ENCODE measurements around the gene GPI. TPM values are rescaled to one million over a fixed set of nuclear protein-coding genes. Genes with fewer than 3 reads are reported as not detected.
A peak's percentile ranks its signal among the peaks of the same experiment; 100 is the strongest.

GPI gene
- total and polyA plus RNA-seq, 9 of the 15 experiments (the other 6 are each of a cell fraction or from before 2014, with no cell fraction given): 88.3 to 358 (median 122) TPM

DNA sequence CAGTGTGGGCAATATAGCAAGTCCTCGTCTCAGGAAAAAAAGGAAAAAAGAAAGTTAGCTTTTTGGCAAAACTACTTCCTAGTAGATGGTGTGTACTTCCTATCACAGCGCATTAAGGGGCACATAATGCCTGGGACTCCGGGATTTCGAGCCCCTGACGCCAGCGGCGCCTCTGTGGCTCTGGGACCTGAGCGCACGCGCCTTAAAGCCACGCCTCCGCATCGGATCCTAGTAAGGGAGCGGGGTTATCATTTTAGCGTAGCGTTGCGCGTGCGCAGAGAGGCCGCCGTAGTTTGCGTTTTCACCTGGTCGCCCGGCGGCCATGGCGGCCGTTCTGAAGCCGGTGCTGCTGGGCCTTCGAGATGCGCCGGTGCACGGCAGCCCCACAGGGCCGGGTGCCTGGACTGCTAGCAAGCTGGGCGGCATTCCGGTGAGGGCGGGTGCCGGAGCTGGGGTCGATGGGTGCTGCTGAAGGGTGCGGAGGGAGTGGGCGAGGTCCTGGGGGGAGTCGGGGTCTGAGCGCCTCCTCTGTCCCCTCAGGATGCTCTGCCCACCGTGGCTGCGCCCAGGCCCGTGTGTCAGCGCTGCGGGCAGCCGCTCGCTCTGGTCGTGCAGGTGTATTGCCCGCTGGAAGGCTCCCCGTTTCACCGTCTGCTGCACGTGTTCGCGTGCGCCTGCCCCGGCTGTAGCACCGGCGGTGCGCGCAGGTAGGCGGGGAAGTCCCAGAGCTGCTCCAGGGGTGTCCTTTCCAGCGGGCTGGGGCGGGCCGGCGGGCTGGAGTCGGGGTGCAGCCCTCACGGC, 39.3 kb downstream of the GPI start, which contains the start of gene PDCD2L (continued):
- no peak for TF ChIP-seq TOE1 (IDR thresholded peaks at IDR 0.05; ENCODE audit: borderline replicate concordance)
- TF ChIP-seq TOE1 (CRISPR knock-in tag; IDR thresholded peaks at IDR 0.05; ENCODE audit: borderline replicate concordance, low read depth): 0 out of 2 replicates have a peak, but pooled peaks have one; percentile 75
- TF ChIP-seq CTBP1 (IDR thresholded peaks at IDR 0.05; ENCODE audit: borderline replicate concordance): peak; percentile 85
- TF ChIP-seq, protein P1, sequence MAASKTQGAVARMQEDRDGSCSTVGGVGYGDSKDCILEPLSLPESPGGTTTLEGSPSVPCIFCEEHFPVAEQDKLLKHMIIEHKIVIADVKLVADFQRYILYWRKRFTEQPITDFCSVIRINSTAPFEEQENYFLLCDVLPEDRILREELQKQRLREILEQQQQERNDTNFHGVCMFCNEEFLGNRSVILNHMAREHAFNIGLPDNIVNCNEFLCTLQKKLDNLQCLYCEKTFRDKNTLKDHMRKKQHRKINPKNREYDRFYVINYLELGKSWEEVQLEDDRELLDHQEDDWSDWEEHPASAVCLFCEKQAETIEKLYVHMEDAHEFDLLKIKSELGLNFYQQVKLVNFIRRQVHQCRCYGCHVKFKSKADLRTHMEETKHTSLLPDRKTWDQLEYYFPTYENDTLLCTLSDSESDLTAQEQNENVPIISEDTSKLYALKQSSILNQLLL (CRISPR knock-in tag; IDR thresholded peaks at IDR 0.05; ENCODE audit: borderline replicate concordance): no peak
- peak; percentile 69; the same call in 1 of the 2 replicates for TF ChIP-seq POLR2AphosphoS5 (IDR thresholded peaks at IDR 0.05; ENCODE audit: control insufficient read depth, insufficient read depth, low read depth, low read length)
- TF ChIP-seq CBX5 (IDR thresholded peaks at IDR 0.05; ENCODE audit: borderline replicate concordance, low read depth): no peak
- 0 out of 2 replicates have a peak, but pooled peaks have one; percentile 21 for TF ChIP-seq CBFB (CRISPR knock-in tag; IDR thresholded peaks at IDR 0.05)
- TF ChIP-seq RBFOX2 (IDR thresholded peaks at IDR 0.05; ENCODE audit: low read depth, low read length): peak; percentile 90
- TF ChIP-seq NRF1 (conservative IDR thresholded peaks at IDR 0.05 in 1 of 2, IDR thresholded peaks at IDR 0.05 in 1 of 2): peak; percentile 99
- TF ChIP-seq LCOR (CRISPR knock-in tag; IDR thresholded peaks at IDR 0.05): peak; percentile 44; the same call in 1 of the 2 replicates
- TF ChIP-seq, protein P2, sequence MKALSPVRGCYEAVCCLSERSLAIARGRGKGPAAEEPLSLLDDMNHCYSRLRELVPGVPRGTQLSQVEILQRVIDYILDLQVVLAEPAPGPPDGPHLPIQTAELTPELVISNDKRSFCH (CRISPR knock-in tag; IDR thresholded peaks at IDR 0.05): no peak
- TF ChIP-seq, protein P2 (tag; IDR thresholded peaks at IDR 0.05): peak; percentile 44; the same call in 1 of the 2 replicates
- TF ChIP-seq BRD9 (IDR thresholded peaks at IDR 0.05; ENCODE audit: low read depth, partially characterized antibody): peak; percentile 49
- TF ChIP-seq, protein P3, sequence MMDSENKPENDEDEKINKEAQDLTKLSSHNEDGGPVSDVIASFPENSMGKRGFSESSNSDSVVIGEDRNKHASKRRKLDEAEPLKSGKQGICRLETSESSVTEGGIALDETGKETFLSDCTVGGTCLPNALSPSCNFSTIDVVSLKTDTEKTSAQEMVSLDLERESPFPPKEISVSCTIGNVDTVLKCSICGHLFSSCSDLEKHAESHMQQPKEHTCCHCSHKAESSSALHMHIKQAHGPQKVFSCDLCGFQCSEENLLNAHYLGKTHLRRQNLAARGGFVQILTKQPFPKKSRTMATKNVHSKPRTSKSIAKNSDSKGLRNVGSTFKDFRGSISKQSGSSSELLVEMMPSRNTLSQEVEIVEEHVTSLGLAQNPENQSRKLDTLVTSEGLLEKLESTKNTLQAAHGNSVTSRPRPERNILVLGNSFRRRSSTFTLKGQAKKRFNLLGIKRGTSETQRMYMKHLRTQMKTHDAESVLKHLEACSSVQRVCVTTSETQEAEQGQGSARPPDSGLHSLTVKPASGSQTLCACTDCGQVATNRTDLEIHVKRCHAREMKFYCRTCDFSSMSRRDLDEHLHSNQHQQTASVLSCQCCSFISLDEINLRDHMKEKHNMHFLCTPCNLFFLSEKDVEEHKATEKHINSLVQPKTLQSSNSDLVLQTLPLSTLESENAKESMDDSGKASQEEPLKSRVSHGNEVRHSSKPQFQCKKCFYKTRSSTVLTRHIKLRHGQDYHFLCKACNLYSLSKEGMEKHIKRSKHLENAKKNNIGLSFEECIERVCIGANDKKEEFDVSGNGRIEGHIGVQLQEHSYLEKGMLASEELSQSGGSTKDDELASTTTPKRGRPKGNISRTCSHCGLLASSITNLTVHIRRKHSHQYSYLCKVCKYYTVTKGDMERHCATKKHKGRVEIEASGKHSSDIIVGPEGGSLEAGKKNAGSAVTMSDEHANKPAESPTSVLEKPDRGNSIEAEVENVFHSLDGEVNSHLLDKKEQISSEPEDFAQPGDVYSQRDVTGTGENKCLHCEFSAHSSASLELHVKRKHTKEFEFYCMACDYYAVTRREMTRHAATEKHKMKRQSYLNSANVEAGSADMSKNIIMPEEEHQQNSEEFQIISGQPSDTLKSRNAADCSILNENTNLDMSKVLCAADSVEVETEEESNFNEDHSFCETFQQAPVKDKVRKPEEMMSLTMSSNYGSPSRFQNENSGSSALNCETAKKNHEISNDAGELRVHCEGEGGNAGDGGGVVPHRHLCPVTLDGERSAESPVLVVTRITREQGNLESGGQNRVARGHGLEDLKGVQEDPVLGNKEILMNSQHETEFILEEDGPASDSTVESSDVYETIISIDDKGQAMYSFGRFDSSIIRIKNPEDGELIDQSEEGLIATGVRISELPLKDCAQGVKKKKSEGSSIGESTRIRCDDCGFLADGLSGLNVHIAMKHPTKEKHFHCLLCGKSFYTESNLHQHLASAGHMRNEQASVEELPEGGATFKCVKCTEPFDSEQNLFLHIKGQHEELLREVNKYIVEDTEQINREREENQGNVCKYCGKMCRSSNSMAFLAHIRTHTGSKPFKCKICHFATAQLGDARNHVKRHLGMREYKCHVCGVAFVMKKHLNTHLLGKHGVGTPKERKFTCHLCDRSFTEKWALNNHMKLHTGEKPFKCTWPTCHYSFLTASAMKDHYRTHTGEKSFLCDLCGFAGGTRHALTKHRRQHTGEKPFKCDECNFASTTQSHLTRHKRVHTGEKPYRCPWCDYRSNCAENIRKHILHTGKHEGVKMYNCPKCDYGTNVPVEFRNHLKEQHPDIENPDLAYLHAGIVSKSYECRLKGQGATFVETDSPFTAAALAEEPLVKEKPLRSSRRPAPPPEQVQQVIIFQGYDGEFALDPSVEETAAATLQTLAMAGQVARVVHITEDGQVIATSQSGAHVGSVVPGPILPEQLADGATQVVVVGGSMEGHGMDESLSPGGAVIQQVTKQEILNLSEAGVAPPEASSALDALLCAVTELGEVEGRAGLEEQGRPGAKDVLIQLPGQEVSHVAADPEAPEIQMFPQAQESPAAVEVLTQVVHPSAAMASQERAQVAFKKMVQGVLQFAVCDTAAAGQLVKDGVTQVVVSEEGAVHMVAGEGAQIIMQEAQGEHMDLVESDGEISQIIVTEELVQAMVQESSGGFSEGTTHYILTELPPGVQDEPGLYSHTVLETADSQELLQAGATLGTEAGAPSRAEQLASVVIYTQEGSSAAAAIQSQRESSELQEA (IDR thresholded peaks at IDR 0.05; ENCODE audit: low read depth): peak; percentile 88
- no peak for TF ChIP-seq FOSL1 (tag; conservative IDR thresholded peaks at IDR 0.05)
- no peak for TF ChIP-seq ATF1 (CRISPR knock-in tag; IDR thresholded peaks at IDR 0.05)
- peak; percentile 51 for TF ChIP-seq ATF1 (tag; IDR thresholded peaks at IDR 0.05)
- TF ChIP-seq KAT7 (CRISPR knock-in tag; IDR thresholded peaks at IDR 0.05; ENCODE audit: borderline replicate concordance): peak; percentile 65; the same call in 1 of the 2 replicates
- peak; percentile 90 for TF ChIP-seq POLR2A (conservative IDR thresholded peaks at IDR 0.05)

Data from K562 (cell line).